Keratinocyte (primary cell): ENCODE results near the gene ZHX3. TPM values are rescaled to one million over a fixed set of nuclear protein-coding genes. Genes with fewer than 3 reads are reported as not detected.
A peak's percentile ranks its signal among the peaks of the same experiment; 100 is the strongest.

Source experiments
- DNase-seq: peaks from one replicate; pipeline ENCODE4 v3.0.0-alpha.2; 2011; ENCODE audit warnings: low read depth, missing footprints, low spot score
- FAIRE-seq: peaks from 2 replicates; lab custom pipeline; 2011; peaks lifted over from hg19 to GRCh38; lab: Jason Lieb, UNC
- H2AFZ ChIP-seq: 2 replicates; pipeline ENCODE4 v1.6.0; 2012; ENCODE audit warnings: low read length, control low read depth, inconsistent platforms; ENCODE audit not compliant: control insufficient read depth
- H3K27ac ChIP-seq: 2 replicates; pipeline ENCODE4 v1.5.1; 2011; ENCODE audit warnings: low read length; ENCODE audit not compliant: control insufficient read depth, insufficient read depth
- H3K27me3 ChIP-seq: 3 replicates; pipeline ENCODE4 v1.6.0; 2011; ENCODE audit warnings: low read length; ENCODE audit not compliant: control insufficient read depth, insufficient read depth; ENCODE audit errors: extremely low read depth
- H3K36me3 ChIP-seq, 2 experiments: 2 replicates in 1 of 2; 3 replicates in 1 of 2; pipeline ENCODE4 v1.5.1; 2011; ENCODE audit warnings: low read length in 2 of 2, mild to moderate bottlenecking in 1 of 2; ENCODE audit not compliant: control insufficient read depth in 2 of 2, insufficient read depth in 2 of 2; ENCODE audit errors: extremely low read depth in 1 of 2
- H3K4me1 ChIP-seq: 3 replicates; pipeline ENCODE4 v1.5.1; 2011; ENCODE audit warnings: low read length; ENCODE audit not compliant: control insufficient read depth, insufficient read depth; ENCODE audit errors: extremely low read depth
- H3K4me2 ChIP-seq: 3 replicates; pipeline ENCODE4 v1.6.0; 2011; ENCODE audit warnings: low read depth, low read length; ENCODE audit not compliant: control insufficient read depth, insufficient read depth; ENCODE audit errors: extremely low read depth
- H3K4me3 ChIP-seq, 3 experiments: fragments of 200-600 bp in 1 of 3; sonication (generic) in 1 of 3; 2 replicates in 2 of 3; 3 replicates in 1 of 3; pipeline ENCODE4 v1.5.1; 2011 to 2016; ENCODE audit warnings: low read length in 3 of 3, mild to moderate bottlenecking in 3 of 3, control low read depth in 2 of 3, inconsistent platforms in 1 of 3, low read depth in 1 of 3, mixed read lengths in 1 of 3, mixed run types in 1 of 3, moderate library complexity in 1 of 3; ENCODE audit not compliant: control insufficient read depth in 2 of 3, insufficient read depth in 2 of 3; ENCODE audit errors: extremely low read depth in 1 of 3
- H3K79me2 ChIP-seq: 2 replicates; pipeline ENCODE4 v1.6.0; 2012; ENCODE audit warnings: low read length; ENCODE audit not compliant: control insufficient read depth, insufficient read depth
- H3K9ac ChIP-seq: 3 replicates; pipeline ENCODE4 v1.6.0; 2011; ENCODE audit warnings: low read length; ENCODE audit not compliant: control insufficient read depth, insufficient read depth; ENCODE audit errors: extremely low read depth
- H3K9me1 ChIP-seq: 3 replicates; pipeline ENCODE4 v1.6.0; 2011; ENCODE audit warnings: low read length; ENCODE audit not compliant: control insufficient read depth, insufficient read depth; ENCODE audit errors: extremely low read depth
- H3K9me3 ChIP-seq: 2 replicates; pipeline ENCODE4 v1.5.1; 2012; ENCODE audit warnings: low read depth, low read length; ENCODE audit not compliant: control insufficient read depth
- H4K20me1 ChIP-seq: 3 replicates; pipeline ENCODE4 v1.6.0; 2011; ENCODE audit warnings: low read length; ENCODE audit not compliant: control insufficient read depth, insufficient read depth; ENCODE audit errors: extremely low read depth
- CTCF ChIP-seq, 3 experiments: IDR thresholded peaks in 1 of 3; conservative IDR thresholded peaks in 1 of 3; optimal IDR thresholded peaks in 1 of 3; 2 replicates in 2 of 3; 3 replicates in 1 of 3; pipeline versions ENCODE3 to v1.5.1; 2011; ENCODE audit warnings: low read length in 3 of 3, mild to moderate bottlenecking in 3 of 3, moderate library complexity in 2 of 3, control low read depth in 1 of 3, inconsistent platforms in 1 of 3; ENCODE audit not compliant: insufficient read depth in 2 of 3; ENCODE audit errors: extremely low read depth in 1 of 3
- EZH2 ChIP-seq: IDR thresholded peaks from one replicate; pipeline ENCODE4 v1.6.1; 2012; ENCODE audit warnings: inconsistent platforms, mild to moderate bottlenecking, low read length, moderate library complexity
- dilution Hi-C: fragments of 300-500 bp; cut with MboI; formaldehyde crosslinking; loops from one replicate; pipeline ENCODE4 v1.7.0; 2020; ENCODE audit warnings: low sequenced_read_pairs; ENCODE audit not compliant: extremely low pct_ligation_motif_present
- polyA plus RNA-seq, 5 experiments: library from polyadenylated mRNA; depleted of rRNA in 3 of 5; stranded (reverse) in 3 of 5; stranded (forward) in 1 of 5; unstranded in 1 of 5; fragments of >200 nt; gene quantifications; 1 replicate in 1 of 5; 2 replicates in 3 of 5; 3 replicates in 1 of 5; pipeline versions ENCODE4 v1.2.1 to v1.2.3, GENCODE V29; 2011 to 2012; ENCODE audit warnings: missing spikeins in 2 of 5, low read depth in 1 of 5, low replicate concordance in 1 of 5

ZHX3 gene
- polyA plus RNA-seq, 1 donor (not counting 4 experiments of a cell fraction or from before 2014, with no cell fraction given) = 16.5 TPM

- no peak overlapping the region for H2AFZ ChIP-seq
- H3K4me1 ChIP-seq = peaks cover 16% of the 10 kb centered on the region
- dilution Hi-C loops = no loop called here
- peak overlapping the region; percentile 58 for H3K4me2 ChIP-seq
- no peaks in the 10 kb centered on the region for H3K79me2 ChIP-seq
- no peaks in the 10 kb centered on the region for H3K9me1 ChIP-seq
- no peak overlapping the region for H3K4me3 ChIP-seq
- DNase-seq = no peak
- H3K9ac ChIP-seq = no peak overlapping the region
- no peaks in the 10 kb centered on the region for H3K9me3 ChIP-seq
- TF ChIP-seq CTCF (optimal IDR thresholded peaks at IDR 0.05 in 1 of 3, IDR thresholded peaks at IDR 0.05 in 1 of 3, conservative IDR thresholded peaks at IDR 0.05 in 1 of 3; ENCODE audit: extremely low read depth in 1 of 3, insufficient read depth in 2 of 3, low read length in 3 of 3) (no peak), EZH2 (no peak)
- no peaks in the 10 kb centered on the region for H4K20me1 ChIP-seq
- H3K36me3 ChIP-seq = no peaks in the 10 kb centered on the region
- no peak overlapping the region for H3K27ac ChIP-seq
- FAIRE-seq = no peak
- no peaks in the 10 kb centered on the region for H3K27me3 ChIP-seq
Observed at GRCh38 chr20:41248368-41249024, 69.0 kb downstream of the ZHX3 start.

- Histone ChIP-seq H4K20me1 (no peaks in the 10 kb centered on the region), H2AFZ (no peak overlapping the region), H3K36me3 (no peaks in the 10 kb centered on the region), H3K79me2 (no peaks in the 10 kb centered on the region), H3K9me1 (no peaks in the 10 kb centered on the region), H3K27ac (no peak overlapping the region), H3K4me1 (peaks cover 16% of the 10 kb centered on the region), H3K4me2 (no peak overlapping the region), H3K27me3 (no peaks in the 10 kb centered on the region), H3K4me3 (no peak overlapping the region), H3K9ac (no peak overlapping the region), H3K9me3 (no peaks in the 10 kb centered on the region)
- TF ChIP-seq CTCF (optimal IDR thresholded peaks at IDR 0.05 in 1 of 3, IDR thresholded peaks at IDR 0.05 in 1 of 3, conservative IDR thresholded peaks at IDR 0.05 in 1 of 3; ENCODE audit: extremely low read depth in 1 of 3, insufficient read depth in 2 of 3, low read length in 3 of 3) (no peak), EZH2 (no peak)
- FAIRE-seq (no peak), DNase-seq (no peak)
- dilution Hi-C loops = no loop called here
Observed at GRCh38 chr20:41247523-41248367, 69.8 kb downstream of the ZHX3 start.
